ENCODE measurements around the gene NHP2.

NHP2 gene

GRCh38 chr5:178116143-178116885 is 37.4 kb downstream of the NHP2 start:
- TF ChIP-seq, protein P1, sequence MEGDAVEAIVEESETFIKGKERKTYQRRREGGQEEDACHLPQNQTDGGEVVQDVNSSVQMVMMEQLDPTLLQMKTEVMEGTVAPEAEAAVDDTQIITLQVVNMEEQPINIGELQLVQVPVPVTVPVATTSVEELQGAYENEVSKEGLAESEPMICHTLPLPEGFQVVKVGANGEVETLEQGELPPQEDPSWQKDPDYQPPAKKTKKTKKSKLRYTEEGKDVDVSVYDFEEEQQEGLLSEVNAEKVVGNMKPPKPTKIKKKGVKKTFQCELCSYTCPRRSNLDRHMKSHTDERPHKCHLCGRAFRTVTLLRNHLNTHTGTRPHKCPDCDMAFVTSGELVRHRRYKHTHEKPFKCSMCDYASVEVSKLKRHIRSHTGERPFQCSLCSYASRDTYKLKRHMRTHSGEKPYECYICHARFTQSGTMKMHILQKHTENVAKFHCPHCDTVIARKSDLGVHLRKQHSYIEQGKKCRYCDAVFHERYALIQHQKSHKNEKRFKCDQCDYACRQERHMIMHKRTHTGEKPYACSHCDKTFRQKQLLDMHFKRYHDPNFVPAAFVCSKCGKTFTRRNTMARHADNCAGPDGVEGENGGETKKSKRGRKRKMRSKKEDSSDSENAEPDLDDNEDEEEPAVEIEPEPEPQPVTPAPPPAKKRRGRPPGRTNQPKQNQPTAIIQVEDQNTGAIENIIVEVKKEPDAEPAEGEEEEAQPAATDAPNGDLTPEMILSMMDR (IDR thresholded peaks at IDR 0.05; ENCODE audit: low read depth, low read length), result no peak
- H3K27me3 ChIP-seq (ENCODE audit: insufficient read depth, low read depth, severe bottlenecking), result no peaks in the 10 kb centered on the region
- no peak overlapping the region for H3K27ac ChIP-seq
- no peak overlapping the region for H3K4me3 ChIP-seq (ENCODE audit: low read depth, low read length)
- H3K36me3 ChIP-seq, result no peaks in the 10 kb centered on the region
- no peaks in the 10 kb centered on the region for H3K9me3 ChIP-seq (ENCODE audit: severe bottlenecking)
- DNase-seq, result no peak

- DNase-seq, result no peak
- no peak overlapping the region for H3K4me3 ChIP-seq (ENCODE audit: low read depth, low read length)
- H3K27ac ChIP-seq, result no peak overlapping the region
- no peaks in the 10 kb centered on the region for H3K36me3 ChIP-seq
- H3K9me3 ChIP-seq (ENCODE audit: severe bottlenecking), result no peaks in the 10 kb centered on the region
- TF ChIP-seq, protein P1 (IDR thresholded peaks at IDR 0.05; ENCODE audit: low read depth, low read length), result no peak
- H3K27me3 ChIP-seq (ENCODE audit: insufficient read depth, low read depth, severe bottlenecking), result no peaks in the 10 kb centered on the region
Observed at GRCh38 chr5:178115814-178116142, 37.9 kb downstream of the NHP2 start.

- TF ChIP-seq, protein P1 (IDR thresholded peaks at IDR 0.05; ENCODE audit: low read depth, low read length), result no peak
- Histone ChIP-seq H3K27ac (no peak overlapping the region), H3K9me3 (ENCODE audit: severe bottlenecking) (no peaks in the 10 kb centered on the region), H3K4me3 (ENCODE audit: low read depth, low read length) (no peak overlapping the region), H3K36me3 (no peaks in the 10 kb centered on the region), H3K27me3 (ENCODE audit: insufficient read depth, low read depth, severe bottlenecking) (no peaks in the 10 kb centered on the region)
- DNase-seq, result no peak
Observed at GRCh38 chr5:178115136-178115813, 38.4 kb downstream of the NHP2 start.

DNA sequence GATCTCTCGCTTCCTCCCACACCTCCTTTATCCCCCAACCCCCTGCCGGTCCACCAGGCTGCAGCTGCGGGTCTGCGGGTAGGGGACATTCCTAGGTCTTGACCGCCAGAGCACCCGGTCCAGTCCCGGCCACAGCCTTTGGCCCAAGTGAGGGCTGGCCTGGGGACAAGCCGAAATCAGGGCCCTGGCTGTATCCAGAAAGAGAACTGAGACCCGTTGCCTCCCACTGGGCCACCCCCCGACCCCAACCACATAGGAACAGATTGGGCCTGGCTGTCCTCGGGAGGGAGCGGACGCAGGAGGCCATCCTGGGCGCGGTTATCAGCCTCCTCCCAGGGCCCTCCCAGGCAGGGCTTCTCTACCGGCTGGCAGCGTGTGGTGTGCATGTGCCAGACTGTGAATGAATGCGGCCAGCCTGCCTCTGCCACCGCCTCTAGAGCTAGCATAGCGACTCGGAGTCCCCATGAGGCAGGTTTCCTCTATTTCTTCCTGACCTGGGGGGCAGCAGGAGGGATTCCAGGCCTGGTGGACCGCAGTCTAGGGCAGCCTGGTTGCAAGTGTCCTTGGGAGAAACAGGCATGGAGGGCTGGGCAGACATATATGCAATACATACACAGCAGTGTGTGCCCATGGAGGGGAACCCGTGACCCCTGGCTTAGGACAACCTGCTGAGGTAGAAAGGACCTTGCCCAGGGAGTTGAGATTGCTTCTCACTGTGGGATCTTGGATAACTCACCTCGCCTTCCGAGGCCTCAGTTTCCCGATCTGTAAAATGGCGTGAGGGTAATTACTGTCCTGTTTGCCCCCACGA is 39.2 kb downstream of the NHP2 start:
- Histone ChIP-seq H3K27me3 (ENCODE audit: insufficient read depth, low read depth, severe bottlenecking) (no peaks in the 10 kb centered on the region), H3K9me3 (ENCODE audit: severe bottlenecking) (no peaks in the 10 kb centered on the region), H3K36me3 (no peaks in the 10 kb centered on the region), H3K4me3 (ENCODE audit: low read depth, low read length) (peak overlapping the region; percentile 54), H3K27ac (no peak overlapping the region)
- TF ChIP-seq, protein P1 (IDR thresholded peaks at IDR 0.05; ENCODE audit: low read depth, low read length), result no peak
- no peak for DNase-seq

GRCh38 chr5:178113841-178114324 is 39.8 kb downstream of the NHP2 start:
- H3K27ac ChIP-seq, result no peak overlapping the region
- peak overlapping the region; percentile 54 for H3K4me3 ChIP-seq (ENCODE audit: low read depth, low read length)
- H3K9me3 ChIP-seq (ENCODE audit: severe bottlenecking), result no peaks in the 10 kb centered on the region
- TF ChIP-seq, protein P1 (IDR thresholded peaks at IDR 0.05; ENCODE audit: low read depth, low read length), result no peak
- DNase-seq, result no peak
- H3K36me3 ChIP-seq, result no peaks in the 10 kb centered on the region
- H3K27me3 ChIP-seq (ENCODE audit: insufficient read depth, low read depth, severe bottlenecking), result no peaks in the 10 kb centered on the region

Measured in WERI-Rb-1 (cell line).